ENCODE results near the gene DDIT3. TPM values are rescaled to one million over a fixed set of nuclear protein-coding genes. Genes with fewer than 3 reads are reported as not detected.
A peak's percentile ranks its signal among the peaks of the same experiment; 100 is the strongest.

DDIT3 gene
- total and polyA plus RNA-seq, 4 donors, result 31.0 to 74.7 (median 51.4) TPM

DNA sequence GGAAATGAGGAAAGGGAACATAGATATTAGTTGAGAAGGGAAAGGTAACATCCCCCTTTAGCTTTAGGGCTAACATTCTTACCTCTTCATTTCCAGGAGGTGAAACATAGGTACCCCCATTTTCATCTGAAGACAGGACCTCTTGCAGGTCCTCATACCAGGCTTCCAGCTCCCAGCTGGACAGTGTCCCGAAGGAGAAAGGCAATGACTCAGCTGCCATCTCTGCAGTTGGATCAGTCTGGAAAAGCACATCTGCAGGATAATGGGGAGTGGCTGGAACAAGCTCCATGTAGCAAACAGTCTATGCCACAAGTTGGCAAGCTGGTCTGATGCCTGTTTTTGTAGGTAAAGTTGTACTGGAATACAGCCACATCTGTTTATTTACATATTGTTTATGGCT, 3.1 kb downstream of the DDIT3 start:
- Histone ChIP-seq H3K4me1 (ENCODE audit: control insufficient read depth in 5 of 5, insufficient read depth in 5 of 5, low read length in 5 of 5) (peaks cover 4 to 34% (median 22%) of the 10 kb centered on the region in 5 donors), H3K27ac (ENCODE audit: low read depth in 1 of 2, low read length in 1 of 2) (no peak overlapping the region), H3K9ac (ENCODE audit: insufficient read depth in 1 of 2, low read length in 2 of 2) (no peak overlapping the region), H3K4me3 (no peak overlapping the region), H3K9me3 (ENCODE audit: control insufficient read depth in 4 of 4, insufficient read depth in 3 of 4, low read length in 3 of 4) (no peaks in the 10 kb centered on the region), H3K36me3 (ENCODE audit: control insufficient read depth in 4 of 4, insufficient read depth in 4 of 4, low read length in 4 of 4) (peaks cover 23 to 41% (median 30%) of the 10 kb centered on the region in 4 donors), H3K27me3 (ENCODE audit: control insufficient read depth in 3 of 3, insufficient read depth in 3 of 3, low read length in 2 of 3) (no peaks in the 10 kb centered on the region)
- DNase-seq, result no peak
- WGBS, 2 donors, result 77 to 91% methylated on average over 1 of the region's 1 CpG
- no peak for ATAC-seq (ENCODE audit: insufficient read depth, low FRiP score)
- TF ChIP-seq, protein P1, sequence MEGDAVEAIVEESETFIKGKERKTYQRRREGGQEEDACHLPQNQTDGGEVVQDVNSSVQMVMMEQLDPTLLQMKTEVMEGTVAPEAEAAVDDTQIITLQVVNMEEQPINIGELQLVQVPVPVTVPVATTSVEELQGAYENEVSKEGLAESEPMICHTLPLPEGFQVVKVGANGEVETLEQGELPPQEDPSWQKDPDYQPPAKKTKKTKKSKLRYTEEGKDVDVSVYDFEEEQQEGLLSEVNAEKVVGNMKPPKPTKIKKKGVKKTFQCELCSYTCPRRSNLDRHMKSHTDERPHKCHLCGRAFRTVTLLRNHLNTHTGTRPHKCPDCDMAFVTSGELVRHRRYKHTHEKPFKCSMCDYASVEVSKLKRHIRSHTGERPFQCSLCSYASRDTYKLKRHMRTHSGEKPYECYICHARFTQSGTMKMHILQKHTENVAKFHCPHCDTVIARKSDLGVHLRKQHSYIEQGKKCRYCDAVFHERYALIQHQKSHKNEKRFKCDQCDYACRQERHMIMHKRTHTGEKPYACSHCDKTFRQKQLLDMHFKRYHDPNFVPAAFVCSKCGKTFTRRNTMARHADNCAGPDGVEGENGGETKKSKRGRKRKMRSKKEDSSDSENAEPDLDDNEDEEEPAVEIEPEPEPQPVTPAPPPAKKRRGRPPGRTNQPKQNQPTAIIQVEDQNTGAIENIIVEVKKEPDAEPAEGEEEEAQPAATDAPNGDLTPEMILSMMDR (IDR thresholded peaks at IDR 0.05; ENCODE audit: control extremely low read depth, extremely low read depth), result no peak

DNA sequence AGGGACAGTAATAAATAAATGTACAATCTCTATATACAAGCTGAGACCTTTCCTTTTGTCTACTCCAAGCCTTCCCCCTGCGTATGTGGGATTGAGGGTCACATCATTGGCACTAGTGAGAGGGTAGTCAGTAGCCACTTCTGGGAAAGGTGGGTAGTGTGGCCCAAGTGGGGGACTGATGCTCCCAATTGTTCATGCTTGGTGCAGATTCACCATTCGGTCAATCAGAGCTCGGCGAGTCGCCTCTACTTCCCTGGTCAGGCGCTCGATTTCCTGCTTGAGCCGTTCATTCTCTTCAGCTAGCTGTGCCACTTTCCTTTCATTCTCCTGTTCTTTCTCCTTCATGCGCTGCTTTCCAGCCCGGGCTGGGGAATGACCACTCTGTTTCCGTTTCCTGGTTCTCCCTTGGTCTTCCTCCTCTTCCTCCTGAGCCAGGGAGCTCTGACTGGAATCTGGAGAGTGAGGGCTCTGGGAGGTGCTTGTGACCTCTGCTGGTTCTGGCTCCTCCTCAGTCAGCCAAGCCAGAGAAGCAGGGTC, 3.6 kb downstream of the DDIT3 start:
- H3K27ac ChIP-seq (ENCODE audit: low read depth in 1 of 2, low read length in 1 of 2), result no peak overlapping the region
- no peaks in the 10 kb centered on the region for H3K27me3 ChIP-seq (ENCODE audit: control insufficient read depth in 3 of 3, insufficient read depth in 3 of 3, low read length in 2 of 3)
- WGBS, 2 donors, result 89% methylated on average over 11 of the region's 11 CpGs
- TF ChIP-seq, protein P1 (IDR thresholded peaks at IDR 0.05; ENCODE audit: control extremely low read depth, extremely low read depth), result no peak
- H3K4me1 ChIP-seq (ENCODE audit: control insufficient read depth in 5 of 5, insufficient read depth in 5 of 5, low read length in 5 of 5), result peaks cover 4 to 28% (median 17%) of the 10 kb centered on the region in 5 donors
- ATAC-seq (ENCODE audit: insufficient read depth, low FRiP score) (no peak), DNase-seq (no peak)
- H3K9me3 ChIP-seq (ENCODE audit: control insufficient read depth in 4 of 4, insufficient read depth in 3 of 4, low read length in 3 of 4), result no peaks in the 10 kb centered on the region
- H3K9ac ChIP-seq (ENCODE audit: insufficient read depth in 1 of 2, low read length in 2 of 2), result no peak overlapping the region
- H3K4me3 ChIP-seq, result no peak overlapping the region
- peaks cover 25 to 46% (median 33%) of the 10 kb centered on the region in 4 donors for H3K36me3 ChIP-seq (ENCODE audit: control insufficient read depth in 4 of 4, insufficient read depth in 4 of 4, low read length in 4 of 4)

DNA sequence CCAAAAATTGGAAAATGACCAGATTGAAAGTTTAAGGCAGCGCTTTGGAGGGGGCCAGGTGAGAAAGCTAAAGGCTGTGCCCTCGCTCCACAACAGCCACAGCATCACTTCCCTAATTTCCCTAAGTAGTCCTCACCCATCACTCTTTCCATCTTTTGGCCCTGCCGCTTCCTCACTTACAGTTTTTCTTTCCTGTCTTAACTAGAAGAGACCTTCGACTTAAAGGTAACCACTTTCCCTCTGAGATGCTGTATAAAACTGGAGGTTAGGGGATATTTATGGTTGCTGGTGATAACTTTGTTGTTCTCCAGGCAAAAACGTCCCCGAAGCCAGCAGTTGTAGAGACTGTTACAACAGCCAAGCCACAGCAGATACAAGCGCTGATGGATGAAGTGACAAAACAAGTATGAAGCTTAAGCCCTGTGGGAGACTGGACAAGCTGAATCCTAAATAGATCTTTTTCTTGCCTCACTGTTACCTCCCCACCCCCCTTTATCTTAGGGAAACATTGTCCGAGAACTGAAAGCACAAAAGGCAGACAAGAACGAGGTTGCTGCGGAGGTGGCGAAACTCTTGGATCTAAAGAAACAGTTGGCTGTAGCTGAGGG, 4.3 kb downstream of the DDIT3 start:
- Histone ChIP-seq H3K4me1 (ENCODE audit: control insufficient read depth in 5 of 5, insufficient read depth in 5 of 5, low read length in 5 of 5) (peaks cover 4 to 22% (median 12%) of the 10 kb centered on the region in 5 donors), H3K9me3 (ENCODE audit: control insufficient read depth in 4 of 4, insufficient read depth in 3 of 4, low read length in 3 of 4) (no peaks in the 10 kb centered on the region), H3K36me3 (ENCODE audit: control insufficient read depth in 4 of 4, insufficient read depth in 4 of 4, low read length in 4 of 4) (peaks cover 25 to 49% (median 35%) of the 10 kb centered on the region in 4 donors), H3K4me3 (no peak overlapping the region), H3K27me3 (ENCODE audit: control insufficient read depth in 3 of 3, insufficient read depth in 3 of 3, low read length in 2 of 3) (no peaks in the 10 kb centered on the region), H3K9ac (ENCODE audit: insufficient read depth in 1 of 2, low read length in 2 of 2) (no peak overlapping the region), H3K27ac (ENCODE audit: low read depth in 1 of 2, low read length in 1 of 2) (no peak overlapping the region)
- DNase-seq, result peak in 1 of 3 donors; percentile 19
- no peak for ATAC-seq (ENCODE audit: insufficient read depth, low FRiP score)
- TF ChIP-seq, protein P1 (IDR thresholded peaks at IDR 0.05; ENCODE audit: control extremely low read depth, extremely low read depth), result no peak
- whole genome bisulfite sequencing, 2 donors, result 81 to 82% methylated on average over 11 of the region's 11 CpGs

Data from lung (tissue), 12 donors.